Measurements from ENCODE around the gene ZNF516.

GRCh38 chr18:76362676-76363075, 132.4 kb downstream of the ZNF516 start:
- no peak for TF ChIP-seq POLR2A (IDR thresholded peaks at IDR 0.05)
- no peak for TF ChIP-seq CTCF (IDR thresholded peaks at IDR 0.05)
- TF ChIP-seq POLR2AphosphoS5 (IDR thresholded peaks at IDR 0.05), result no peak
- TF ChIP-seq EP300 (IDR thresholded peaks at IDR 0.05), result no peak
